ENCODE data around the gene TCP11X1.
"Not testable (repeated sequence)": the region's sequence is repeated elsewhere in the genome, so short reads cannot be mapped to it uniquely, and the experiment has no call there.

TCP11X1 gene

GRCh38 chrX:102272231-102272630 lies 57.1 kb downstream of the TCP11X1 start:
- H3K27me3 ChIP-seq (ENCODE audit: insufficient read depth, low read length, poor library complexity, severe bottlenecking); H3K9me3 ChIP-seq (ENCODE audit: insufficient read depth, low read depth, low read length); H3K9ac ChIP-seq (ENCODE audit: low read depth, low read length, poor library complexity, severe bottlenecking); H2AFZ ChIP-seq (ENCODE audit: low read length); H4K20me1 ChIP-seq (ENCODE audit: insufficient read depth, low read length, poor library complexity, severe bottlenecking); H3F3A ChIP-seq (ENCODE audit: low read depth); H3K4me2 ChIP-seq (ENCODE audit: low read depth, low read length, poor library complexity, severe bottlenecking); H3K36me3 ChIP-seq (ENCODE audit: insufficient read depth, low read length); H3K9me2 ChIP-seq (replicated peaks; ENCODE audit: low read depth, low read length); H3K4me3 ChIP-seq (ENCODE audit: low read length, poor library complexity, severe bottlenecking); H3K79me2 ChIP-seq (ENCODE audit: insufficient read depth, low read length); H3K4me1 ChIP-seq (ENCODE audit: insufficient read depth, low read length, poor library complexity, severe bottlenecking): not testable (repeated sequence)
